Glomerular visceral epithelial cell (primary cell): ENCODE results near the gene LIN7A.
"Not testable (repeated sequence)": the region's sequence is repeated elsewhere in the genome, so short reads cannot be mapped to it uniquely, and the experiment has no call there.

Source experiments
- DNase-seq: peaks from one replicate; pipeline ENCODE4 v3.0.0-alpha.2; 2016; ENCODE audit errors: extremely low spot score

Gene LIN7A

GRCh38 chr12:80810874-80811273 lies 126.9 kb downstream of the LIN7A start:
- no peak for DNase-seq

GRCh38 chr12:80807640-80808288 lies 130.0 kb downstream of the LIN7A start:
- DNase-seq: peak; percentile 2

- no peak for DNase-seq
Observed at GRCh38 chr12:80805106-80805505, 132.6 kb downstream of the LIN7A start.

- DNase-seq: no peak
Observed at GRCh38 chr12:80802652-80803400, 134.9 kb downstream of the LIN7A start.

- DNase-seq: no peak
Observed at GRCh38 chr12:80798281-80798680, 139.5 kb downstream of the LIN7A start.

GRCh38 chr12:80794551-80794950 lies 143.2 kb downstream of the LIN7A start:
- no peak for DNase-seq

GRCh38 chr12:80792861-80793260 lies 144.9 kb downstream of the LIN7A start:
- DNase-seq: no peak

- no peak for DNase-seq
Observed at GRCh38 chr12:80791863-80792262, 145.9 kb downstream of the LIN7A start.

GRCh38 chr12:80788407-80788806 lies 149.3 kb downstream of the LIN7A start:
- not testable (repeated sequence) for DNase-seq

GRCh38 chr12:80782963-80783470 lies 154.7 kb downstream of the LIN7A start:
- not testable (repeated sequence) for DNase-seq

GRCh38 chr12:80781313-80781712 lies 156.4 kb downstream of the LIN7A start:
- DNase-seq: no peak

GRCh38 chr12:80780746-80781145 lies 157.0 kb downstream of the LIN7A start:
- no peak for DNase-seq

GRCh38 chr12:80778005-80778541 lies 159.7 kb downstream of the LIN7A start:
- peak; percentile 90 for DNase-seq

GRCh38 chr12:80777587-80777986 lies 160.1 kb downstream of the LIN7A start:
- peak; percentile 2 for DNase-seq

- no peak for DNase-seq
Observed at GRCh38 chr12:80776706-80777105, 161.0 kb downstream of the LIN7A start.

GRCh38 chr12:80770958-80771357 lies 166.8 kb downstream of the LIN7A start:
- DNase-seq: no peak

- DNase-seq: no peak
Observed at GRCh38 chr12:80769553-80770140, 168.1 kb downstream of the LIN7A start.

- DNase-seq: no peak
Observed at GRCh38 chr12:80766897-80767296, 170.8 kb downstream of the LIN7A start.

GRCh38 chr12:80766210-80766609 lies 171.5 kb downstream of the LIN7A start:
- DNase-seq: no peak

GRCh38 chr12:80763874-80764273 lies 173.9 kb downstream of the LIN7A start:
- peak; percentile 42 for DNase-seq

- no peak for DNase-seq
Observed at GRCh38 chr12:80761838-80762237, 175.9 kb downstream of the LIN7A start.

GRCh38 chr12:80756875-80757274 lies 180.9 kb downstream of the LIN7A start:
- DNase-seq: no peak

GRCh38 chr12:80754274-80754673 lies 183.5 kb downstream of the LIN7A start:
- DNase-seq: no peak
